Right lobe of liver (tissue), 4 donors: ENCODE data around the gene PRIM2.
"Not testable (repeated sequence)": the region's sequence is repeated elsewhere in the genome, so short reads cannot be mapped to it uniquely, and the experiment has no call there.

Source experiments
- POLR2A ChIP-seq: fragments of 450-650 bp; IDR thresholded peaks from one replicate; pipeline ENCODE4 v1.6.1; 2017; ENCODE audit warnings: antibody characterized with exemption, mild to moderate bottlenecking
- TF ChIP-seq, protein P1 (sequence below), 4 donors: fragments of 200-600 bp in 3 of 4; fragments of 450-650 bp in 1 of 4; IDR thresholded peaks; one replicate each; pipeline versions ENCODE4 v1.5.1 to v1.8.0; 2016 to 2022; ENCODE audit warnings: antibody characterized with exemption in 4 of 4, mild to moderate bottlenecking in 2 of 4
- donor health status: DM: no; HTN: no; CAD: no.
- donor health status: DM: no; HTN: no; CAD: no.
- donor health status: DM: no; HTN: yes; CAD: no.

DNA sequence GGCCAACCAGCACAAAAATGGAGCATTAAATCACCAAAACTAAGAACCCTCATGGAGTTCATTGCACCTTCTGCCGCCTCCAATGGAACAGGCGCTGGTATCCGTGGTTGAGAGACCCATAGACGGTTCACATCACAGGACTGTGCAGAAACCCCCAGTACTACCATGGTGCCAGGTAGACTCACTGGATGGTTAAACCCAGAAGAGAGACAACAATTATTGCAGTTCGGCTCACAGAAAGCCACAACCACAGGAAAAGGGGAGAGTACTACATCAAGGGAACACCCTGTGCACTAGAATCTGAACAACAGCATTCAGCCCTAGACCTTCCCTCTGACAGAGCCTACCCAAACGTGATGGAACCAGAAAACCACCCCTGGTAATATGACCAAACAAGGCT, 301.5 kb downstream of the PRIM2 start:
- TF ChIP-seq, protein P1, sequence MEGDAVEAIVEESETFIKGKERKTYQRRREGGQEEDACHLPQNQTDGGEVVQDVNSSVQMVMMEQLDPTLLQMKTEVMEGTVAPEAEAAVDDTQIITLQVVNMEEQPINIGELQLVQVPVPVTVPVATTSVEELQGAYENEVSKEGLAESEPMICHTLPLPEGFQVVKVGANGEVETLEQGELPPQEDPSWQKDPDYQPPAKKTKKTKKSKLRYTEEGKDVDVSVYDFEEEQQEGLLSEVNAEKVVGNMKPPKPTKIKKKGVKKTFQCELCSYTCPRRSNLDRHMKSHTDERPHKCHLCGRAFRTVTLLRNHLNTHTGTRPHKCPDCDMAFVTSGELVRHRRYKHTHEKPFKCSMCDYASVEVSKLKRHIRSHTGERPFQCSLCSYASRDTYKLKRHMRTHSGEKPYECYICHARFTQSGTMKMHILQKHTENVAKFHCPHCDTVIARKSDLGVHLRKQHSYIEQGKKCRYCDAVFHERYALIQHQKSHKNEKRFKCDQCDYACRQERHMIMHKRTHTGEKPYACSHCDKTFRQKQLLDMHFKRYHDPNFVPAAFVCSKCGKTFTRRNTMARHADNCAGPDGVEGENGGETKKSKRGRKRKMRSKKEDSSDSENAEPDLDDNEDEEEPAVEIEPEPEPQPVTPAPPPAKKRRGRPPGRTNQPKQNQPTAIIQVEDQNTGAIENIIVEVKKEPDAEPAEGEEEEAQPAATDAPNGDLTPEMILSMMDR (IDR thresholded peaks at IDR 0.05): not testable (repeated sequence)
- TF ChIP-seq POLR2A: not testable (repeated sequence)
